Measurements from ENCODE around the gene SLC23A3.
A peak's percentile ranks its signal among the peaks of the same experiment; 100 is the strongest.
"Not testable (repeated sequence)": the region's sequence is repeated elsewhere in the genome, so short reads cannot be mapped to it uniquely, and the experiment has no call there.

The SLC23A3 gene

DNA sequence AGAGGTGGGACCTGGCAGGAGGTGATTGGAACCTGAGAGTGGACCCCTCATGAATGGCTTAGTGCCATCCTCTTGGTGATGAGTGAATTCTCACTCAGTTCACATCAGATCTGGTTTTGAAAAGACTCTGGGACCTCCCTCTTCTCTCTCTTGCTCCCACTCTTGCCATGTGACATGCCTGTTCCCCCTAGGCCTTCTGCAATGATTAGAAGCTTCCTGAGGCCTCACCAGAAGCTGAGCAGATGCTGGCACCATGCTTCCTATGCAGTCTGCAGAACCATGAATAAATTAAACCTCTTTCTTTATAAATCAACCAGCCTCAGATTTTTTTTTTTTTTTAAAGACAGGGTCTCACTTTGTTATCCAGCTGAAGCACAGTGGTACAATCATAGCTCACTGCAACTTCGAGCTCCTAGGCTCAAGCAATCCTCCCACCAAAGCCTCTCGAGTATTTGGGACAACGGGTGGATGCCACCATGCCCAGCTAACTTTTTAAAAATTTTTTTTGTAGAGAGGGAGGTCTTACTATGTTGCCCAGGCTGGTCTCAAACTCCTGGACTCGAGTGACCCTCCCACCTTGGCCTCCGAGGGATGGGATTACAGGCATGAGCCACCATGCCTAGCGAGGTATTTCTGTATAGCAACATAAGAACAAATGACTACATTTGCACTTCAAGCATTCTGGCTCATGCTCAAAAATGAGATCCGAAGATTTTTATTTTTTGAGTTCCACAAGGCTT is 34.8 kb upstream of the SLC23A3 start:
- DNase-seq, result no peak

DNA sequence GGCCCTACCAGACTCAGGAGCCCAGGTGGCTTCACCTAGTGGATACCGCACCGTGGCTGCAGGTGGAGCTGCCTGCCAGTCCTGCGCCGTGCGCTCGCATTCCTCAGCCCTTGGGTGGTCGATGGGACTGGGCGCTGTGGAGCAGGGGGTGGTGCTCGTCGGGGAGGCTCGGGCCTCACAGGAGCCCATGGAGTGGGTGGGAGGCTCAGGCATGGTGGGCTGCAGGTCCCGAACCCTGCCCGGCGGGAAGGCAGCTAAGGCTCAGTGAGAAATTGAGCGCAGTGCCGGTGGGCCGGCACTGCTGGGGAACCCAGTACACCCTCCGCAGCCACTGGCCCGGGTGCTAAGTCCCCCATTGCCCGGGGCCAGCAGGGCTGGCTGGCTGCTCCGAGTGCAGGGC is 31.5 kb upstream of the SLC23A3 start:
- not testable (repeated sequence) for DNase-seq

- DNase-seq, result not testable (repeated sequence)
These were observed 30.9 kb upstream of the SLC23A3 start for GRCh38 chr2:219200502-219201326.

- no peak for DNase-seq
These were observed 29.8 kb upstream of the SLC23A3 start for GRCh38 chr2:219199470-219200211.

GRCh38 chr2:219198974-219199373 is 29.1 kb upstream of the SLC23A3 start:
- no peak for DNase-seq

DNA sequence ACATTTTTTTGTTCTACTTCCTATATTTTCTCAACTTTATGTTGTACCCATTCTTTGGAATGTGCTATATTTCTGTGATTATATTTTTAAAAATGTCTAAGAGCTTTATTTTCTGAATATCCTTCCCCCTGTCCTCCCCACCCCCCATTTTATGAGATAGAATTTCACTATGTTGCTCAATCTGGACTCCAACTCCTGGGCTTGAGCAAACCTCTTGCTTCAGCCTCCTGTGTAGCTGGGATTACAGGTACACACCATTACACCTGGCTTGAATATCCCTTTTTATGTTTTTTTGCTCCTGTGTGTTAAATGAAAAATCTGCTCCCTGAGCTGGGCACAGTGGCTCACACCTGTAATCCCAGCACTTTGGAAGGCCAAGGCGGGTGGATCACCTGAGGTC is 27.6 kb upstream of the SLC23A3 start:
- DNase-seq, result no peak

DNA sequence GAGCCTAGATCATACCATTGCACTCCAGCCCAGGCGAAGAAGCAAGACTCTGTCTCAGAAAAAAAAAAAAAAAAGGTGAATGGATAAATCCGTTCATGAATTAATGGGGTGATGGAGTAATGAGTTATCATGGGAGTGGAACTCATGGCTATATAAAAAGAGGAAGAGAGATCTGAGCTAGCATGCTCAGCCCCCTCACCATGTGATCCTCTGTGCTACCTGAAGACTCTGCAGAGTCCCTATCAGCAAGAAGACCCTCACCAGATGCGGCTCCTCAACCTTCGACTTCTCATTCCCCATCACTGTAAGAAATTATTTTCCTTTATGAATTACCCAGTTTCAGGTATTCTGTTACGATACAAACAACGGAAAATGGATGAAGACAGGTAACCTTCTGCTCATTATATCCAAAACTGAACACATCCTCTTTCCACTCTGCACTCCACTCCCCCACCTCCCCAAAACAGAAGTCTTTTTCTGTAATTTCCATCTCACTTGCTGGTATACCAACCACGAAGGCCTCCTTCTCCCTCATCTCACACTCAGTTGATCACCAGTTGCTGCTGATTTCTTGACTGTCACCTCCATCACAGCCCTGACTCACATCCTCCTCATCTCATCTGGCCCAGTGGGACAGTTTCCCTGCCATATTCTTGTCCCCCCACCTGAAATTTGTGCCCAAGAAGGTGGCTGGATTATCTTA is 17.1 kb upstream of the SLC23A3 start:
- no peak for DNase-seq

GRCh38 chr2:219184121-219184520 is 14.3 kb upstream of the SLC23A3 start:
- no peak for DNase-seq

- DNase-seq, result no peak
These were observed 13.4 kb upstream of the SLC23A3 start for GRCh38 chr2:219183151-219183772.

GRCh38 chr2:219182331-219183150 is 12.7 kb upstream of the SLC23A3 start:
- no peak for DNase-seq

DNA sequence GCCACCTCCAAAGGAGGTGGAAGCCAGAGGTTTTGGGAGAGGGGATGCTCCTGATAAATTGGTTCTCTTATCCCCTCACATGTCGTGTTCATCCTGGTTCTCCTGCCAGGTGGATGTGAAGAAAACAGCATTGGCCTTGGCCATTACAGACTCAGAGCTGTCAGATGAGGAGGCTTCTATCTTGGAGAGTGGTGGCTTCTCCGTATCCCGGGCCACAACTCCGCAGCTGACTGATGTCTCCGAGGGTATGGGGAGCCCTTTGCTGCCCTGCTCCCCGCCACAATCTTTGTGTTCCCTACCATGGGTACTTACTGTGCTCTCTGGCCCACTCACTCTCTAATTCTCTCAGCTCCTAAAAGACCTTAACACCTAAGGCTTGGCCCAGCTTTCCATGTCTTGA is 11.7 kb upstream of the SLC23A3 start:
- DNase-seq, result no peak

GRCh38 chr2:219180961-219181360 is 11.1 kb upstream of the SLC23A3 start:
- DNase-seq, result no peak

GRCh38 chr2:219179601-219180465 is 10.0 kb upstream of the SLC23A3 start:
- DNase-seq, result no peak

DNA sequence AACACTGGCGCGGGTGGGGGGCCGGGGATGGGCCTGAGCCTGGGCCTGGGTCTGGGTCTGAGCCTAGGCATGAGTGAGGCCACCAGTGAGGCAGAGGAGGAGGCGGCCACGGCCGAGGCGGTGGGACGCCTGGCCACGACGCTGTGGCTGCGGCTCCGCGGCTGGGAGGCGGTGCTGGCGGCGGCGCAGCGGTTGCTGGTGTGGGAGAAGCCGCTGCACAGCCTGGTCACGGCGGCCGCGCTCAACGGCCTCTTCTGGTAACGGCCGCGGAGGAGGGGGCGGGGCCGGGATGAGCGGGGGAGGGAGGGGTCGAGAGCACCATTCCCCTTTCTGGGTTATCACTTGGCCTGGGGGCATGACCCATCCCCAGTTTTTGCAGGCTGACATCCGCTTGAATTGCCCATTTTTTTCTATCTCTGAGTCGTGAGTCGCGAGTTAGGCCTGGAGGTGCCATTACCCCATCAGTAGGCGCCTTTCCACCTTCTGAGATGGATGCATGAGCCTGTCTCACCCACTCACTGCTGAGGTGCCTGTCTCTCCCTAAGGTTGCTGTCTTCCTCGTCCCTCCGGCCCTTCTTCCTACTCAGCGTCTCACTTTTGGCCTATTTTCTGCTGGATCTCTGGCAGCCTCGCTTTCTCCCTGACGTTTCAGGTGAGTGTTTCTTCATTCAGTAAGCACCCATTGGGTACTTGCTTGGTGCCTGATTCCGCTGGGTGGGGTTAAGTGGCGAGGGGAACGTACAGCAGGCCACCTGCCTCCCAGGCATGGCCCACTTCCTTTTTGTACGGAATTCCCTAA is 8.7 kb upstream of the SLC23A3 start:
- DNase-seq, result no peak

GRCh38 chr2:219177552-219178376 is 7.9 kb upstream of the SLC23A3 start, which contains the start of gene RETREG2:
Gene RETREG2, plus strand, starts transcription at chr2:219178275. Its CDS starts 78 bp downstream, at chr2:219178353.
- peak; percentile 94 for DNase-seq

GRCh38 chr2:219176818-219177551 is 7.2 kb upstream of the SLC23A3 start, which contains the start of gene CNPPD1:
Gene CNPPD1, minus strand, starts transcription at chr2:219176925. Its CDS starts 97 bp downstream, at chr2:219176828.
- peak; percentile 92 for DNase-seq

Measured in eye (tissue), 1 donor.